ENCODE data around the gene AKT1. TPM values are rescaled to one million over a fixed set of nuclear protein-coding genes. Genes with fewer than 3 reads are reported as not detected.

The AKT1 gene
- total RNA-seq, 1 experiment from 2014 or later, result 83.3 TPM

- no peaks in the 10 kb centered on the region for H3K27me3 Mint-ChIP-seq (ENCODE audit: insufficient read depth, unreplicated experiment)
- peak; percentile 45 for DNase-seq (ENCODE audit: unreplicated experiment)
- intact Hi-C loops (cut with micrococcal nuclease), result no loop called here
- no peaks in the 10 kb centered on the region for H3K9me3 Mint-ChIP-seq (ENCODE audit: unreplicated experiment)
- no TSS peak for BruUV-seq (replicated peaks)
- TF ChIP-seq, protein P1, sequence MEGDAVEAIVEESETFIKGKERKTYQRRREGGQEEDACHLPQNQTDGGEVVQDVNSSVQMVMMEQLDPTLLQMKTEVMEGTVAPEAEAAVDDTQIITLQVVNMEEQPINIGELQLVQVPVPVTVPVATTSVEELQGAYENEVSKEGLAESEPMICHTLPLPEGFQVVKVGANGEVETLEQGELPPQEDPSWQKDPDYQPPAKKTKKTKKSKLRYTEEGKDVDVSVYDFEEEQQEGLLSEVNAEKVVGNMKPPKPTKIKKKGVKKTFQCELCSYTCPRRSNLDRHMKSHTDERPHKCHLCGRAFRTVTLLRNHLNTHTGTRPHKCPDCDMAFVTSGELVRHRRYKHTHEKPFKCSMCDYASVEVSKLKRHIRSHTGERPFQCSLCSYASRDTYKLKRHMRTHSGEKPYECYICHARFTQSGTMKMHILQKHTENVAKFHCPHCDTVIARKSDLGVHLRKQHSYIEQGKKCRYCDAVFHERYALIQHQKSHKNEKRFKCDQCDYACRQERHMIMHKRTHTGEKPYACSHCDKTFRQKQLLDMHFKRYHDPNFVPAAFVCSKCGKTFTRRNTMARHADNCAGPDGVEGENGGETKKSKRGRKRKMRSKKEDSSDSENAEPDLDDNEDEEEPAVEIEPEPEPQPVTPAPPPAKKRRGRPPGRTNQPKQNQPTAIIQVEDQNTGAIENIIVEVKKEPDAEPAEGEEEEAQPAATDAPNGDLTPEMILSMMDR (IDR thresholded peaks at IDR 0.05; ENCODE audit: unreplicated experiment), result no peak
- H3K36me3 Mint-ChIP-seq (ENCODE audit: insufficient read depth, unreplicated experiment), result no peaks in the 10 kb centered on the region
- ChIA-PET CTCF (interaction anchor here (0.5 to 1.0 kb wide), 3 partner anchors 30 to 647 kb away, joined by 3 read pairs; no protein-coding TSS in a partner anchor), POLR2A (interaction anchor here (0.7 to 1.6 kb wide), 11 partner anchors 9 to 500 kb away, joined by 3 to 7 read pairs (median 4); partner anchors contain the start of genes BRF1, CEP170B and SIVA1)
- no peaks in the 10 kb centered on the region for H3K4me1 Mint-ChIP-seq (ENCODE audit: insufficient read depth, unreplicated experiment)
- H3K4me3 Mint-ChIP-seq (ENCODE audit: unreplicated experiment), result peak within 1 kb of the TSS; percentile 76
- H3K27ac Mint-ChIP-seq (ENCODE audit: low read depth, unreplicated experiment), result peak within 1 kb of the TSS; percentile 35
Measured at GRCh38 chr14:104800771-104801519, 5.4 kb upstream of the AKT1 start, which contains the start of gene ZBTB42. Gene ZBTB42, plus strand, starts transcription at chr14:104801101. Its CDS starts 97 bp downstream, at chr14:104801198.

DNA sequence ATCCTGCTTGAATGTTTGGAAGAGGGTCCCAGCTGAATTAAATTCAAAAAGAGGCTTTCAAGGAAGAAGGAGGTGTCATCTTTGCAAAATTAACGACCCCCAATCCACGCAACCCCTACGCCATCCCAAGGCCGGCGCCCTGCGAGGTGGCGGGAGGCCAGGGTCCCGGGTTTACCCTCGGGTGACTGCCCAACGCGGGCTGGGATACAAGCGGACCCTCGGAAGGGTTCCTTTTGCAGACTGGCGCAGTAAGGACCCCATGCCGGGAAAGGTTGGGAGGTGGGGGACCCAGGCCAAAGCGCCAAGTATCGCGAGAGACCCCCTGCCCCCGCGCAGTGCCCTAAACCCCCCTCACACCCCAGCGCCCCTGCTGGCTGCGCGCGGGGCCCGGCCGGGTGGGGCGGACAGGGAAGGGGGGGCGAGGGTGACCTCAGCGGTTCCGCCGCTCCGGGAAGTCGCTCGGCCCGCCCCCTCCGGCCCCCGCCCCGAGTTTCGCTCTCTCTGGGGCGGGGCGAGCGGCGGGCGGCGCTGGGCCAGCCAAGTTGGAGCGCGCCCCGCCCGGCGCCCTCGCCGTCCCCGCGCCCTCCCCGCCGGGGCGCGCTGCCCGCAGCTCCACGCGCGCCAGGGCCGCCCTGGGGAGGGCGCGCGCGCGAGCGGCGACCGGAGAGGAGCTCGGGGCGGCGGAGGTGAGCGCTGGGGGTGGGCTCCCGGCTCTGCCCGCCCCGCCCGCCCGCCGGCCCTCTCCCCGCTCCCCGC lies 4.6 kb upstream of the AKT1 start:
- TF ChIP-seq, protein P1 (IDR thresholded peaks at IDR 0.05; ENCODE audit: unreplicated experiment), result no peak
- ChIA-PET POLR2A (interaction anchor here (0.7 to 1.6 kb wide), 10 partner anchors 8 to 501 kb away, joined by 3 to 7 read pairs (median 4); partner anchors contain the start of genes BRF1, CEP170B and SIVA1), CTCF (interaction anchor here (0.5 to 0.6 kb wide), 2 partner anchors 632 to 648 kb away, joined by 3 read pairs; no protein-coding TSS in a partner anchor)
- no TSS peak for BruUV-seq (replicated peaks)
- Mint-ChIP-seq H3K9me3 (ENCODE audit: unreplicated experiment) (no peaks in the 10 kb centered on the region), H3K27me3 (ENCODE audit: insufficient read depth, unreplicated experiment) (no peaks in the 10 kb centered on the region), H3K27ac (ENCODE audit: low read depth, unreplicated experiment) (no peak overlapping the region), H3K36me3 (ENCODE audit: insufficient read depth, unreplicated experiment) (no peaks in the 10 kb centered on the region), H3K4me3 (ENCODE audit: unreplicated experiment) (peak overlapping the region; percentile 76), H3K4me1 (ENCODE audit: insufficient read depth, unreplicated experiment) (no peaks in the 10 kb centered on the region)
- peak; percentile 50 for DNase-seq (ENCODE audit: unreplicated experiment)
- intact Hi-C loops (cut with micrococcal nuclease), result no loop called here

DNA sequence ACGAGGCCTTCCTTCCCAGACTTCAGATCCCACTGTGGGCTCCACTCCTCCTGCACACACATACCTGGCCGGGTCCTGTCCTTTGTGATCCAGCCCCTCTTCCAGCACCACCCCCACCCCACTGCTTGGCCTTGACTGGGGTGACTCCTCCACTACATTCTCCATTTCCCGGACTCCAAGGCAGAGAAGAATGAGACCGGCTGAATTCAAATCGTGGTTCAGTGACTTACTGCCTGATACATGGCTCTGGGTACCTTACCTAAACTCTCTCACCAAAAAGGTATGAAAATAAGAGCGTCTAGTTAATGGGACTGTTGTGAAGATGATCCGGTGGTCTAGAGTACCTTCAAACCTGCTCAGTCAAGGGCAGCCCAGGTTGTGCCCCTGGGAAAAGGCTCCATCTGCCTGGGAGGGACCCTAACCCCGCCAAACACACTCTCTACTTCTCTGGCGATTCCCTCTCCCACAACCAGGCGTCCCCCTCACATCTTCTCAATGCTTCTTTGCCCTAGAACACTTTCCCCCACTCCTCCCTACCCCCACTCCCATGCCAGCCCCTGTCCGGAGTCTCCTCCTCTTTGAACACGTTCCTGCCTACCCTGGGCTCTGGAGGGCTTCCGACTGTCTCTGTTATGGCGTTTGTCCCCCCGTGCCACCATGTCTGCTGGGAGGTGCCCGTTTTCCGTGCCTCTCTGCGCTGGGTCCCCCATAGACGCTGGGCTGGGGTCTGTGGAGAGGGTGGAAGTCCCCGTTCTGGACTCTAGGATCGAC lies 3.9 kb upstream of the AKT1 start:
- H3K9me3 Mint-ChIP-seq (ENCODE audit: unreplicated experiment), result no peaks in the 10 kb centered on the region
- H3K27me3 Mint-ChIP-seq (ENCODE audit: insufficient read depth, unreplicated experiment), result no peaks in the 10 kb centered on the region
- H3K27ac Mint-ChIP-seq (ENCODE audit: low read depth, unreplicated experiment), result no peak overlapping the region
- peak overlapping the region; percentile 53 for H3K4me3 Mint-ChIP-seq (ENCODE audit: unreplicated experiment)
- TF ChIP-seq, protein P1 (IDR thresholded peaks at IDR 0.05; ENCODE audit: unreplicated experiment), result no peak
- ChIA-PET POLR2A (interaction anchor here (0.9 to 1.4 kb wide), 2 partner anchors 46 to 502 kb away, joined by 3 to 6 read pairs; partner anchors contain the start of genes BRF1 and SIVA1), CTCF (interaction anchor here (0.7 kb wide), 1 partner anchor 27 kb away, joined by 4 read pairs; no protein-coding TSS in a partner anchor)
- DNase-seq (ENCODE audit: unreplicated experiment), result no peak
- H3K4me1 Mint-ChIP-seq (ENCODE audit: insufficient read depth, unreplicated experiment), result peaks cover 2% of the 10 kb centered on the region
- BruUV-seq (replicated peaks), result no TSS peak
- intact Hi-C loops (cut with micrococcal nuclease), result no loop called here
- no peaks in the 10 kb centered on the region for H3K36me3 Mint-ChIP-seq (ENCODE audit: insufficient read depth, unreplicated experiment)

Measured in MCF 10A (cell line).